Stimulated activated CD4-positive, alpha-beta T cell treated with anti-CD3 and anti-CD28 coated beads, TNF-alpha, amount 100 ng/mL, for 4 hours (primary cell): ENCODE data around the gene C11orf91.
"Not testable (repeated sequence)": the region's sequence is repeated elsewhere in the genome, so short reads cannot be mapped to it uniquely, and the experiment has no call there.

ENCODE experiments used
- DNase-seq, 3 experiments: peaks; one replicate each; pipeline ENCODE4 v3.0.0-alpha.2; 2020; ENCODE audit warnings: low read depth in 3 of 3

C11orf91 gene

DNA sequence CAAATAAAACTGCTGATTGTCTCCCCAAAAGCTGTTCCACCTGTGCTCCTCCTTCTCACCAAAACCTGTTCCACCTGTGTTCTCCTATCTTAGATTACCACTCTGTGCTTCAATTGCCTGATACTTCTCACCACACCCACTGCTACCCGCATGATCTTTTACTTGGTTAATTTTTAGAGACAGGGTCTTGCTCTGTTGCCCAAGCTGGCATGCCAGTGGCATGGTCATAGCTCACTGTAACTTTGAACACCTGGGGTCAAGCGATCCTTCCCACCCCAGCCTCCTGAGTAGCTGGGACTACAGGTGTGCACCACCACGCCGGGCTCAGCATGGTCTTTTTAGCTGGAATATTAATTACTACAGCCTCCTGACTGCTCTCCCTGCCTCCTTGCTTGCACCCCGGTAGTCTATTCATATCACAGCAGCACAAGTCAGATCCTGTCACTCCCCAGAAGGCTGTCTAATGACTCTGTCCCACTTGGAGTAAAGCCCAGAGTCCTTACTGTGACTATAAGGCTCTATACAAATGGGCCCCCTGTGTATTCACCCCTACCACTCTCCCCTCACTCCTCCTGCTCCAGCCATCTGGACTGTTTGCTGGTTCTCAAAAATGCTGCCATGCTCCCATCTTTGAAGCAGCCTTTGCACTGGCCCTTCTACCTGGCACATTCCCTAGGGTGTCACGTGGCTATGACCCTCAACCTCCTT, 3.5 kb downstream of the C11orf91 start:
- no peak for DNase-seq

GRCh38 chr11:33696411-33696810, 4.2 kb downstream of the C11orf91 start:
- no peak for DNase-seq

GRCh38 chr11:33695051-33695566, 5.5 kb downstream of the C11orf91 start:
- DNase-seq, result no peak

DNA sequence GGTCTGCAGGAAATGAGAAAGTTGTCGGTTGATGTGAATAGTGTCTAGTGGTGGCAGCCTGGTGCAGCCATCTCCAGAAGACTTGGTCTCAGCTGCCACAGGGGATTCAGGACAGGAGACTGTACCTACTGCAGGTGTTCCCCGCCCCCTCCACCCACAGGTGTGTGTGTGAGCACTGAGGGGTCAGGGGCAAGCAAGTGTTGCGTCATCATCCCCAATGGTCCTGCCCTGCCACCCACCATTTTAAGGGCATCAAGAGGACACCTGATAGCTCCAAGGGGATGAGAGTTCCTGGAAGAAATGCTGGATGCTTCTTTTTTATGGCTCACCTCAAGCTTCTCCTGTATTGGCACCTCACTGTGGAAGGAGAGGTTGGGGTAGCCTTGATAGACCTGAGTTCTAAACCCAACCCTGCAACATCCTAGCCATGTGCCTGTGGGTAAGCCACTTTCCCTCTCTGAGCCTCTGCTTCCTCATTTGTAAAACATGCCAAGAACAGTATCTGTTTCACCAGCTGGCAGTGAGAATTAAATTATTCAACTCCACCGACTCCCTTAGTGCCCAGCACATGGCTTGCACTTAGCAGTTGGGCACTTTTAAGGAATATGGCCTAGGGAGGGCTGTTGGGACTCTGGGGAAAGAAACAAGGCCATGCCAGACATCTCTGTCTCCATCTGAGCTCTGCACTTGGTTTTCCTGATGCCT, 6.1 kb downstream of the C11orf91 start:
- no peak for DNase-seq

DNA sequence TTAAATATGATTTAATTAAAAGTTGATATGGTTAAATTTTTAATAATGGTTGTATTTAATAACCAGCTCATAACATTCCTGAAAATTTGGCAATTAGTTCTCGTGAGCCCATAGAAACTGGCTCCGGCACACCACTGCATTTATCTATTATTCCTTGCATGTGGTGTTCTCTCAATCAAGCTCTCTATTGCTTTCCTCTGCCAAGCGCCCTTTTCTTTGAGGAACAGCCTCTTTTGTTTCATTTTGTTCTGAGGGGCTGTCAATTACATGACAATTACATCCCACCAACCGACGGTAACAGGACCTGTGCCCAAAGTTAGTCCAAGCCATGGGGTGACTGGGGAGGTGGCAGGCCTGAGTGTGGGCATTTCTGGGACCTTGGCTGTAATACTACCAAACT, 8.1 kb downstream of the C11orf91 start:
- no peak for DNase-seq

DNA sequence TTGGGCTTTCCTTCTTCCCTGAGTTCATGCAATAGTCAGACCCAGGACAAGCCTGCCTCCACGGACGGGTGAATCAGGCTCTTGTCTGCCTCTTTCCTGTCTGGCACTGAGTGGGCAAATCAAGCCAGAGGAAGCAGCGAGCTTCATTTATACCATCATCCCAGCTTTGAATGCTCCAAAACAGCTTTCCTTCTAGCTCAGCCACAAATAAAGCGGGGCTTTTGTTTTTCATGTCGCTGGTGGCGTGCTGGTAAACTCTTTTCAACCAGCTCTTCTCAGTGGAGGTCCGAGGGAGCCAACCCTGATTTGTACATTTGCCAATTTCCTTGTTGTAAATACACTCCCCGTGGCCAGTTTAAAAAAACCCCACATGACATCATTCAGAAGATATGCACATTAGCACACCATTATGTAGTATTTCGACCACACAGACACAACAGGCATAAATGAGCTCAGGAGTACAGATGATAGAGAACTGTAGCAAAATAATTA, 8.6 kb downstream of the C11orf91 start:
- no peak for DNase-seq

- no peak for DNase-seq
Observed at GRCh38 chr11:33691066-33691864, 9.4 kb downstream of the C11orf91 start.

- DNase-seq, result no peak
Observed at GRCh38 chr11:33690290-33691065, 10.1 kb downstream of the C11orf91 start.

GRCh38 chr11:33689501-33689900, 11.1 kb downstream of the C11orf91 start:
- no peak for DNase-seq

- DNase-seq, result no peak
Observed at GRCh38 chr11:33689085-33689484, 11.5 kb downstream of the C11orf91 start.

- no peak for DNase-seq
Observed at GRCh38 chr11:33687733-33688479, 12.7 kb downstream of the C11orf91 start.

DNA sequence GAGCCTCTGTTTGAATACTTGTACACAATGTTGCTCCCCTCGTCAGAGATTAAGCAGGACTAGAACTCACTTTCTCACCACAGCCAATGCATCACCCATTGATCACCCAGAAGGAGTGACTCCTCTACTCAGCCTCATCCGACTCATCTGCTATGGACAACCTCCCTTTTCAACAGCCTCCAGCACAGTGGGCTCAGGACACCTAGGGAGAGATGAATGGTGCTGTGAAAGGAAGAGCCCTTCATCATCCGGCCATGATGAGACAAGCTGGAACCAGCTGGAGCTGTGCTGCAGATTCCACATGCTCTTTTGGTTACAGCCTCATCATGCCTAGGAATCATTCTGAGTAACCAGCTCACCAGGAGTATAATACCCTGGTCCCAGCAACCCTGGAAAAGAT, 15.5 kb downstream of the C11orf91 start:
- no peak for DNase-seq

DNA sequence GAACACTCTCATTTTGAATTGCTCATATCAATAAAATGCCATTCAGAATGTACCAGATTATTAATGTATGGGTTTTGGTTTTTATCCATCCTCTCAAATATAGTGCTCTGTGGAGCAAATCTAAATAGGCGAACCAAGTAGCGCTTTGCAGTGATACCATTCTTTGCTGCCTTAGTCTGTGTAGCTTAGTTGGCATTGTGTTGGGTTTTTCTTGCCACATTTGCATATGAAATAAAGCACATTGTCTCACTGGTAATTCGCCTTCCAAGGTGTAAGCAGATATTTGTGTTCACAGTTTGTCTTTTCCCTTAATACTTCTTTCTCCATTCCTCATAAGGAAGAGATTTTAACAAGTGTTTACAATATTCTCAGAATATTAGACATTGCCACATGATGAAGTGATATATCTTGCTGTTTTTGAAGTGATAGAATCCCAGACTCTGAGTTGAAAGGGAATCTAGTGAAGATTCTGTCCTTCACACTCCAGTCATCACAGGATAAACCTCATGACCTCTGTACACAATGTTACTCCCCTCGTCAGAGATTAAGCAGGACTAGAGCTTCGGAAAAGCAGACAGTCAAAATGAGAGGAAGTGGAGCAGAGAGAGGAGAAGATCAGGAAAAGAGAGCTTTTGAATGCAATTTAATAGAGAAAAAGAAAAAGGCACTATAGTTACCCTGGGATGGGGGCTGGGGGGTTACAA, 16.5 kb downstream of the C11orf91 start:
- no peak for DNase-seq

DNA sequence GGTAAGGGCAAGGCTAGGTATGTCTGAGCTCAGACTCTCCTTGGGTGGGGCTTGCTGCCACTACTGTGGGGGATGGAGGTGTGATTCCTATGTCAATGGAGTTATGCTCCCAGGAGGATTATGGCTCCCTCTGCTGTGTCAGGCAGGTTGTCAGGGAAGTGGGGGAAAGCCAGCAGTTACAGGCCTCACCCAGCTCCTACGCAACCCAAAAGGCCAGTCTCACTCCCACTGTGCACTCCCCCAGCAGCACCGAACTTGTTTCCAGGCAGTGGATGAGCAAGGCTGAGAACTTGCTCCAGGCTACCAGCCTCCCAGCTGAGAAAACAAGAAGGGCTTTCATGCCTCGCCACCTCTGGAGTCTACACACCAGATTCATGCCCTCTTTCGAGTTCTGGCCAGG, 18.2 kb downstream of the C11orf91 start:
- no peak for DNase-seq

DNA sequence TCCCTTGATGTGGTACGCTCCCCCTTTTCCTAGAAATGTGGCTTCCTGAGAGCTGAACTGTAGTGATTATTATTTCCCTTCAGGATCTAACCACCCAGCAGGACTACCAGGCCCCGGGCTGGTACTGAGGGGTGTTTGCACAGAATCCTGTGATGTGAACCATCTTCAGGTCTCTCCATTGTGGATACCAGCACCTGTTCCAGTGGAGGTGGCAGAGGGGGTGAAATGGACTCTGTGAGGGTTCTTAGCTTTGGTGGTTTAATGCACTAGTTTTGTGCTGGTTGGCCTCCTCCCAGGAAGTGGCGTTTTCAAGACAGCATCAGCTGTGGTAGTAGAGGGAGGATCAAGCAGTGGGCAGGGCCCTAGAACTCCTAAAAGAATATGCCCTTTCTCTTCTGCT, 18.6 kb downstream of the C11orf91 start:
- DNase-seq, result no peak

DNA sequence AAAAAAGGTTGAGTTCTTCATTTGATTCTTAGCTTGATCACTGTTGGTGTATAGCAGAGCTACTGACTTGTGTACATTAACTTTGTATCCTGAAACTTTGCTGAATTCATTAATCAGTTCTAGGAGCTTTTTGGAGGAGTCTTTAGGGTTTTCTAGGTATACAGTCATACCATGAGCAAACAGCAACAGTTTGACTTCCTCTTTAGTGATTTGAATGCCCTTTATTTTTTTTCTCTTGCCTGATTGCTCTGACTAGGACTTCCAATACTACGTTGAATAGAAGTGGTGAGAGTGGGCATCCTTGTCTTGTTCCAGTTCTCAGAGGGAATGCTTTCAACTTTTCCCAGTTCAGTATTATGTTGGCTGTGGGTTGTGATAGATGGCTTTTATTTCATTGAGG, 22.0 kb downstream of the C11orf91 start:
- DNase-seq, result not testable (repeated sequence)

DNA sequence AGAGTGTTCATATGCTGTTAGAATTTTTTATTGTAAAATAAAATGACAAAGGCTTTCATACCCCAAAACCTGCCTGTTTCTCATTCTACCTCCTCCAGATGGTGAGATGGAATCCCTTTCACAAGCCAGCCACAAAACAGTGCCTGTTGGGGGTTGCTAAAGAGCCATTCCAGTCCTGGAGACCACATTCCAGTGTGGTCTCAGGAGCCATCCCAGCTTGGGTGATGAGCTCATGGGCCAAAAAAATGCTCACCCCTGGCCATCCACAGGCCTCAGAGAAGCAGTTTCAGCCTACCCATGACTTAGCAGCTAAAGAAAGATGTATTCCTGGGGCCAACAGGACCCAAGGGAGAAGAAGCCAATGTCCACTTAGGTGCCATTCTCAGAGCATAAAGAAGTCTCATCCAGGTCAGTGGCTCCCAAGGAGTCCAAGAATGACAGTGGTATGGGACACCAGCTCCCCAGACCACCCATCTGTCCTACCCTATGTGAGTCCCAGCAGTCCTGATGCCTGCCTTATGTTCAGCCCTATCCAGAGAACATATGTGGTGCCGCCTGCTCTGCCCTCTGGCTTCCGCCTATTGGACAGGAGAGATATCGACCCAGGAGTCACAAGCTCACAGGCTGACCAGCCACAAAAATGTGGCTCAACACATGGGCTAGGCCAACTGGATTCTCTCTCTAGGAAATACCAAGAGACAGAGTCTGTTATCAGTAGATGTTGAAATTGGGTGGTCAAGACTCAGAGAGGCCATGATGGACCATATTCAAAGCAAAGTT, 26.4 kb downstream of the C11orf91 start:
- DNase-seq, result no peak

- no peak for DNase-seq
Observed at GRCh38 chr11:33672273-33672672, 28.4 kb downstream of the C11orf91 start.

GRCh38 chr11:33670250-33671011, 30.2 kb downstream of the C11orf91 start:
- no peak for DNase-seq
